ENCODE measurements around the gene SARM1. TPM values are rescaled to one million over a fixed set of nuclear protein-coding genes. Genes with fewer than 3 reads are reported as not detected.

SARM1 gene
- total and polyA plus RNA-seq, 4 donors, result 4.9 to 20.3 (median 12.4) TPM

GRCh38 chr17:28391401-28391800 lies 19.9 kb downstream of the SARM1 start:
- Histone ChIP-seq H3K4me3 (ENCODE audit: low read length in 2 of 2) (no peak overlapping the region), H3K27me3 (ENCODE audit: control insufficient read depth in 1 of 2, insufficient read depth in 2 of 2, low read length in 1 of 2) (no peaks in the 10 kb centered on the region), H3K9me3 (ENCODE audit: control insufficient read depth, low read length) (no peaks in the 10 kb centered on the region), H3K36me3 (ENCODE audit: control insufficient read depth in 1 of 2, insufficient read depth in 2 of 2, low read length in 1 of 2) (peaks cover 0 to 6% of the 10 kb centered on the region in 2 donors), H3K27ac (ENCODE audit: low read depth in 1 of 2, low read length in 2 of 2) (no peak overlapping the region), H3K4me1 (ENCODE audit: control insufficient read depth in 1 of 2, insufficient read depth in 2 of 2, low read length in 2 of 2) (no peaks in the 10 kb centered on the region)
- DNase-seq (no peak), ATAC-seq (ENCODE audit: low FRiP score) (no peak)
- intact Hi-C loops (cut with DNase I), result no loop called here
- WGBS, 2 donors, result 65 to 73% methylated on average over 2 of the region's 2 CpGs

GRCh38 chr17:28392491-28392890 lies 21.0 kb downstream of the SARM1 start:
- no peaks in the 10 kb centered on the region for H3K4me1 ChIP-seq (ENCODE audit: control insufficient read depth in 1 of 2, insufficient read depth in 2 of 2, low read length in 2 of 2)
- intact Hi-C loops (cut with DNase I), result no loop called here
- no peaks in the 10 kb centered on the region for H3K27me3 ChIP-seq (ENCODE audit: control insufficient read depth in 1 of 2, insufficient read depth in 2 of 2, low read length in 1 of 2)
- H3K27ac ChIP-seq (ENCODE audit: low read depth in 1 of 2, low read length in 2 of 2), result no peak overlapping the region
- H3K36me3 ChIP-seq (ENCODE audit: control insufficient read depth in 1 of 2, insufficient read depth in 2 of 2, low read length in 1 of 2), result peaks cover 0 to 6% of the 10 kb centered on the region in 2 donors
- H3K9me3 ChIP-seq (ENCODE audit: control insufficient read depth, low read length), result no peaks in the 10 kb centered on the region
- H3K4me3 ChIP-seq (ENCODE audit: low read length in 2 of 2), result no peak overlapping the region
- no peak for DNase-seq
- WGBS, 2 donors, result 71 to 72% methylated on average over 10 of the region's 10 CpGs
- no peak for ATAC-seq (ENCODE audit: low FRiP score)

GRCh38 chr17:28394337-28395116 lies 23.0 kb downstream of the SARM1 start:
- Histone ChIP-seq H3K36me3 (ENCODE audit: control insufficient read depth in 1 of 2, insufficient read depth in 2 of 2, low read length in 1 of 2) (peaks cover 0 to 6% of the 10 kb centered on the region in 2 donors), H3K9me3 (ENCODE audit: control insufficient read depth, low read length) (no peaks in the 10 kb centered on the region), H3K27me3 (ENCODE audit: control insufficient read depth in 1 of 2, insufficient read depth in 2 of 2, low read length in 1 of 2) (no peaks in the 10 kb centered on the region), H3K4me3 (ENCODE audit: low read length in 2 of 2) (no peak overlapping the region), H3K4me1 (ENCODE audit: control insufficient read depth in 1 of 2, insufficient read depth in 2 of 2, low read length in 2 of 2) (no peaks in the 10 kb centered on the region), H3K27ac (ENCODE audit: low read depth in 1 of 2, low read length in 2 of 2) (no peak overlapping the region)
- DNase-seq, result no peak
- WGBS, 2 donors, result 66 to 74% methylated on average over 7 of the region's 7 CpGs
- intact Hi-C loops (cut with DNase I), result no loop called here
- no peak for ATAC-seq (ENCODE audit: low FRiP score)

GRCh38 chr17:28395426-28395825 lies 23.9 kb downstream of the SARM1 start:
- Histone ChIP-seq H3K27me3 (ENCODE audit: control insufficient read depth in 1 of 2, insufficient read depth in 2 of 2, low read length in 1 of 2) (no peaks in the 10 kb centered on the region), H3K36me3 (ENCODE audit: control insufficient read depth in 1 of 2, insufficient read depth in 2 of 2, low read length in 1 of 2) (peaks cover 0 to 4% of the 10 kb centered on the region in 2 donors), H3K4me1 (ENCODE audit: control insufficient read depth in 1 of 2, insufficient read depth in 2 of 2, low read length in 2 of 2) (no peaks in the 10 kb centered on the region), H3K9me3 (ENCODE audit: control insufficient read depth, low read length) (no peaks in the 10 kb centered on the region), H3K4me3 (ENCODE audit: low read length in 2 of 2) (no peak overlapping the region), H3K27ac (ENCODE audit: low read depth in 1 of 2, low read length in 2 of 2) (no peak overlapping the region)
- no peak for ATAC-seq (ENCODE audit: low FRiP score)
- WGBS, 2 donors, result 44 to 68% methylated on average over 2 of the region's 2 CpGs
- DNase-seq, result no peak
- intact Hi-C loops (cut with DNase I), result no loop called here

GRCh38 chr17:28395968-28396367 lies 24.5 kb downstream of the SARM1 start:
- DNase-seq, result no peak
- ATAC-seq (ENCODE audit: low FRiP score), result no peak
- Histone ChIP-seq H3K4me1 (ENCODE audit: control insufficient read depth in 1 of 2, insufficient read depth in 2 of 2, low read length in 2 of 2) (no peaks in the 10 kb centered on the region), H3K4me3 (ENCODE audit: low read length in 2 of 2) (no peak overlapping the region), H3K27ac (ENCODE audit: low read depth in 1 of 2, low read length in 2 of 2) (no peak overlapping the region), H3K36me3 (ENCODE audit: control insufficient read depth in 1 of 2, insufficient read depth in 2 of 2, low read length in 1 of 2) (peaks cover 0 to 4% of the 10 kb centered on the region in 2 donors), H3K27me3 (ENCODE audit: control insufficient read depth in 1 of 2, insufficient read depth in 2 of 2, low read length in 1 of 2) (no peaks in the 10 kb centered on the region), H3K9me3 (ENCODE audit: control insufficient read depth, low read length) (no peaks in the 10 kb centered on the region)
- WGBS, 2 donors, result 81 to 84% methylated on average over 6 of the region's 6 CpGs
- intact Hi-C loops (cut with DNase I), result no loop called here

- Histone ChIP-seq H3K9me3 (ENCODE audit: control insufficient read depth, low read length) (no peaks in the 10 kb centered on the region), H3K27ac (ENCODE audit: low read depth in 1 of 2, low read length in 2 of 2) (no peak overlapping the region), H3K36me3 (ENCODE audit: control insufficient read depth in 1 of 2, insufficient read depth in 2 of 2, low read length in 1 of 2) (peaks cover 0 to 4% of the 10 kb centered on the region in 2 donors), H3K4me1 (ENCODE audit: control insufficient read depth in 1 of 2, insufficient read depth in 2 of 2, low read length in 2 of 2) (no peaks in the 10 kb centered on the region), H3K27me3 (ENCODE audit: control insufficient read depth in 1 of 2, insufficient read depth in 2 of 2, low read length in 1 of 2) (no peaks in the 10 kb centered on the region), H3K4me3 (ENCODE audit: low read length in 2 of 2) (no peak overlapping the region)
- DNase-seq (no peak), ATAC-seq (ENCODE audit: low FRiP score) (no peak)
- intact Hi-C loops (cut with DNase I), result no loop called here
- WGBS, 2 donors, result 81 to 84% methylated on average over 6 of the region's 6 CpGs
Observed at GRCh38 chr17:28396635-28397239, 25.2 kb downstream of the SARM1 start.

- Histone ChIP-seq H3K36me3 (ENCODE audit: control insufficient read depth in 1 of 2, insufficient read depth in 2 of 2, low read length in 1 of 2) (peaks cover 0 to 4% of the 10 kb centered on the region in 2 donors), H3K27me3 (ENCODE audit: control insufficient read depth in 1 of 2, insufficient read depth in 2 of 2, low read length in 1 of 2) (no peaks in the 10 kb centered on the region), H3K4me3 (ENCODE audit: low read length in 2 of 2) (no peak overlapping the region), H3K27ac (ENCODE audit: low read depth in 1 of 2, low read length in 2 of 2) (no peak overlapping the region), H3K4me1 (ENCODE audit: control insufficient read depth in 1 of 2, insufficient read depth in 2 of 2, low read length in 2 of 2) (no peaks in the 10 kb centered on the region), H3K9me3 (ENCODE audit: control insufficient read depth, low read length) (no peaks in the 10 kb centered on the region)
- 91 to 93% methylated on average over 3 of the region's 3 CpGs for WGBS, 2 donors
- ATAC-seq (ENCODE audit: low FRiP score) (no peak), DNase-seq (no peak)
- intact Hi-C loops (cut with DNase I), result no loop called here
Observed at GRCh38 chr17:28397275-28397674, 25.8 kb downstream of the SARM1 start.

- intact Hi-C loops (cut with DNase I), result no loop called here
- ATAC-seq (ENCODE audit: low FRiP score) (no peak), DNase-seq (no peak)
- H3K4me1 ChIP-seq (ENCODE audit: control insufficient read depth in 1 of 2, insufficient read depth in 2 of 2, low read length in 2 of 2), result no peaks in the 10 kb centered on the region
- no peaks in the 10 kb centered on the region for H3K27me3 ChIP-seq (ENCODE audit: control insufficient read depth in 1 of 2, insufficient read depth in 2 of 2, low read length in 1 of 2)
- no peak overlapping the region for H3K4me3 ChIP-seq (ENCODE audit: low read length in 2 of 2)
- WGBS, 2 donors, result 68 to 71% methylated on average over 7 of the region's 7 CpGs
- H3K9me3 ChIP-seq (ENCODE audit: control insufficient read depth, low read length), result no peaks in the 10 kb centered on the region
- H3K36me3 ChIP-seq (ENCODE audit: control insufficient read depth in 1 of 2, insufficient read depth in 2 of 2, low read length in 1 of 2), result peaks cover 0 to 4% of the 10 kb centered on the region in 2 donors
- no peak overlapping the region for H3K27ac ChIP-seq (ENCODE audit: low read depth in 1 of 2, low read length in 2 of 2)
Observed at GRCh38 chr17:28397687-28398279, 26.3 kb downstream of the SARM1 start.

Measured in aorta (tissue), 5 donors.